Middle frontal gyrus (tissue), 1 donor: ENCODE results near the gene KRT77.
"Not testable (repeated sequence)": the region's sequence is repeated elsewhere in the genome, so short reads cannot be mapped to it uniquely, and the experiment has no call there.

Experiments used
- DNase-seq: peaks from one replicate; pipeline ENCODE4 v3.0.0-alpha.2; 2015; ENCODE audit warnings: low spot score; ENCODE audit errors: extremely low spot score

KRT77 gene

GRCh38 chr12:52677126-52677525, 26.2 kb downstream of the KRT77 start:
- no peak for DNase-seq

GRCh38 chr12:52676163-52676562, 27.2 kb downstream of the KRT77 start:
- DNase-seq = no peak

GRCh38 chr12:52675301-52675701, 28.0 kb downstream of the KRT77 start:
- no peak for DNase-seq

GRCh38 chr12:52674433-52674775, 28.9 kb downstream of the KRT77 start:
- no peak for DNase-seq

GRCh38 chr12:52673713-52674432, 29.5 kb downstream of the KRT77 start:
- no peak for DNase-seq

GRCh38 chr12:52673217-52673616, 30.1 kb downstream of the KRT77 start:
- no peak for DNase-seq

GRCh38 chr12:52672321-52672933, 30.9 kb downstream of the KRT77 start:
- DNase-seq = no peak

- DNase-seq = no peak
Measured at GRCh38 chr12:52670961-52671360, 32.4 kb downstream of the KRT77 start.

GRCh38 chr12:52670506-52670905, 32.8 kb downstream of the KRT77 start:
- no peak for DNase-seq

GRCh38 chr12:52669941-52670340, 33.4 kb downstream of the KRT77 start:
- not testable (repeated sequence) for DNase-seq

- DNase-seq = no peak
Measured at GRCh38 chr12:52669426-52669825, 33.9 kb downstream of the KRT77 start.

- no peak for DNase-seq
Measured at GRCh38 chr12:52667931-52668330, 35.4 kb downstream of the KRT77 start.

- no peak for DNase-seq
Measured at GRCh38 chr12:52667509-52667908, 35.8 kb downstream of the KRT77 start.

GRCh38 chr12:52666471-52666870, 36.9 kb downstream of the KRT77 start:
- DNase-seq = no peak

GRCh38 chr12:52663420-52663819, 39.9 kb downstream of the KRT77 start:
- DNase-seq = no peak

GRCh38 chr12:52662918-52663229, 40.5 kb downstream of the KRT77 start:
- no peak for DNase-seq

- no peak for DNase-seq
Measured at GRCh38 chr12:52662093-52662917, 41.0 kb downstream of the KRT77 start.

GRCh38 chr12:52661668-52662067, 41.7 kb downstream of the KRT77 start:
- DNase-seq = no peak

GRCh38 chr12:52660934-52661499, 42.3 kb downstream of the KRT77 start:
- no peak for DNase-seq

- DNase-seq = no peak
Measured at GRCh38 chr12:52659951-52660350, 43.4 kb downstream of the KRT77 start.

- DNase-seq = no peak
Measured at GRCh38 chr12:52659395-52659794, 43.9 kb downstream of the KRT77 start.

- no peak for DNase-seq
Measured at GRCh38 chr12:52658196-52658595, 45.1 kb downstream of the KRT77 start.
